GM18520 (cell line): ENCODE data around the gene SRSF7.
A peak's percentile ranks its signal among the peaks of the same experiment; 100 is the strongest.
"Not testable (repeated sequence)": the region's sequence is repeated elsewhere in the genome, so short reads cannot be mapped to it uniquely, and the experiment has no call there.

ENCODE experiments used
- ATAC-seq: cut with Tn5 transposase; IDR thresholded peaks from one replicate; pipeline ENCODE4 v1.9.1; 2021; ENCODE audit not compliant: unreplicated experiment

The SRSF7 gene

DNA sequence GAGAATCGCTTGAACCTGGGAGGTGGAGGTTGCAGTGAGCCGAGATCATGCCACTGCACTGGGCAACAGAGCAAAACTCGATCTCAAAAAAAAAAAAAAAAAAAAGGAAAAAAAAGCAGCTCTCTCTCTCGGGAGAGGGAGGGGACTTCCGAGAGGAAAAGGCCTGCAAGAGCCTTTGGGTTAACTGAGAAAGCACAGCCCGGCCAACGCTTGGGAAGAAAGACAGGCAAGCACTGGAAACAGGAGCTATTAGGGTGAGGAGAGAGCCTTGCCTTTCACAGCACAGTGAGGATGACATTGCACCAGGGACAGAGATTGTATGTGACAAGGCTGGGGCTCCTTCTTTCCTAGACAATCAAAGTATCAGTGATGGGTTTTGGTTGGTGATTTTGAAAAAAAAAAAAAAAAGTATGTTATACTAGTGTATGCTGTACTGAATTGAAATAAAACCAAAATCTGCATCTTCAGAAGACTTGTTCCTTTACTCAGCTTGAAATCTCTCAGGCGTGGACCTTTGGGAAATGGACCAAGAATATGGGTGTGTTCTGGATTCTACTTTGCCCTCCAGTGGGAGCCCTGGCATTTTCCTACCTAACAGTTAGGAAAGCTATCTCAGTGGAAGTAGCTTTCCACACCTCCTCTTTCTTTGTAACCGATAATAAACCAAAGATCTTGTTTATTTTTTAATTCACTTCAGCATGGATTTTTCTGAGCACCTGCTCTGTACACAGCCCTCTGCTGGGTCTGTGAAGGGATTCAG is 16.7 kb downstream of the SRSF7 start:
- ATAC-seq: no peak

DNA sequence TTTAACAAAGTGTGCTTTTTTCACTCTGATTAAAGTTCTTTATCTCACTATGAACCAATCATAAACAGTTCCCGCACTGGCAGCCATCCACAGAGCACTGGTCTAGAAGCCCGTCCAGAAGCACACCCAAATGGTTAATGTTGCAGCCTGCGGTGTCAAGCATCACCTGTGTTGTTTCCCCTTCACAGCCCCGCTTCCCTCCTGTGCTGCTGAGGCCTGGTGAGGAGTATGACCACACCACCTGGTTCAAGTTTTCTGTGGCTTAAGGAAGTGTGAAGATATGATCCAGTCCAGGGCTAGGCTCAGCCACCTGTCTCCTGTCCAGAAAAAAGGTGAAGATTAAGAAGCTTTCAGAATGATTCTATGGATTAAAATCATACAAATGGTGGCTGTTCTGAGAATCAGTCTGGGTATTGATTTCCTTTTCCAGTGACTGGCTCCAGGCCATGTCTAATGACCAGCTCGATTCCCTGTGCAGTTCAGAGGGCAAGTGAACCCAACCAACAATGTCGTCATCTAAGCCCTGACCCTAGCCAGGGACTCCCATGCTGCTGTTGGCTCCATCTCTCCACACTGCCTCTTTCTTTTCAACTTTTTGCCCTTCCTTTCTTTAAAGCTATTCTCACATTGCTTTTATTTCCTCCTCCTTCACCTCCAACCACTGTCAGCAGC is 17.7 kb downstream of the SRSF7 start:
- ATAC-seq: no peak

DNA sequence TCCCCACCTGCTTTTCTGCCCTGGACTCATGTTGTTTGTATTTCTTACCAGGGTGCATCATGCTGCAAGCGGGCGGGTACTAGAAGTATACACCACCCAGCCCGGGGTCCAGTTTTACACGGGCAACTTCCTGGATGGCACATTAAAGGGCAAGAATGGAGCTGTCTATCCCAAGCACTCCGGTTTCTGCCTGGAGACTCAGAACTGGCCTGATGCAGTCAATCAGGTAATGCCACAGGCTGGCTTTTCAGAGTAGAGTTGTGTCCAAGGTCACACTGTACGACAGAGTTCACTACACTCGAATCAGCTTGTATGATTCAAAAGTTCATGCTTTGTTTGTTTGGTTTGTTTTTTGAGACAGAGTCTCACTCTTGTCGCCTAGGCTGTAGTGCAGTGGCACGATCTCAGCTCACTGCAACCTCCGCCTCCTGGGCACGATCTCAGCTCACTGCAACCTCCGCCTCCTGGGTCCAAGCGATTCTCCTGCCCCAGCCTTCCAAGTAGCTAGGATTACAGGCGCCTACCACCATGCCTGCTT is 19.4 kb downstream of the SRSF7 start:
- no peak for ATAC-seq

DNA sequence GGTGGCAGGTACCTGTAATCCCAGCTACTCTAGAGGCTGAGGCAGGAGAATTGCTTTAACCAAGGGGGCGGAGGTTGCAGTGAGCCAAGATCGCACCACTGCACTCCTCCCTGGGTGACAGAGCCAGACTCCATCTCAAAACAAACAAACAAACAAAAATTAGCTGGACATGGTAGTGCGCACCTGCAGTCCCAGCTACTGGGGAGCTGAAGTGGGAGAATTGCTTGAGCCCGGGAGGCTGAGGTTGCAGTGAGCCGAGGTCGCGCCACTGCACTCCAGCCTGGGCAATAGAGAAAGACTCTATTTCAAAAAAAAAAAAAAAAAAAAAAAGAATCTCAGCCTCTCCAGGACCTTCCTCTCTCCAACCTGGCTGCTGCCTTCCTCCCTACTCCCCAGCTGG is 20.1 kb downstream of the SRSF7 start:
- ATAC-seq: no peak

DNA sequence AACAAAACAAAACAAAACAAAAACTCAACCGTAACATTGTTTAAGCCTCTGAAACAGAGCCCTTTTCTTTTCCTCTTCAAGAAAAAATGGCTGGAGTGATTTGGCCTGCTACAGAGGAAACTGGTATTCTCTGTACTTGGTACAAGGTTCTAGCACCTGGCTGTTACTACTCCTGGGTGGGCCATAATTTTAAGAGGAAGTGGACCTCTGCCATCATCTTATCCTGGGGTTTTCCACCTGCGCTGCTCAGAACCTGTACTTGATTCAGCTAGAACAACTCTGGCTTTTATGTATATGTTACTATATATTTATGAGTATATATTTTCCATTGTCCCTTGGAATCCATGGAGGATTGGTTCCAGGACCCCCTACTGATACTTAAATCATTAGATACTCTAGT is 22.5 kb downstream of the SRSF7 start:
- no peak for ATAC-seq

DNA sequence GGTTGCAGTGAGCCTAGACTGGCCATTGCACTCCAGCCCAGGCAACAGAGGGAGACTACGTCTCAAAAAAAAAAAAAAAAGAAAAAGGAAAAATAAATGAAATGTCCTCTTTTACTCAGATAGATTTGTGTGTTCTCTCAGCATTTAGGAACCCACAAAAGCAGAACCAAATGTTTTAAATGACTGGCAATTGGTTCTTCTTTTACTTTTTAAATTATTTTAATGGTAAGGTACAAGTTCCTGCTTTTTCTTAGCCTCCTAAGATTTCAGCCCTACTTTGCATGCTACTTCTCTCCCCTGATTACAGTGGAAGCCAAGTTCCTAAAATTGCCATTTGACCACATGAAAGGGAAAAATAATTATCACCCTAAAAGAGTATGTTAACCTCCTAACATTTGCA is 23.5 kb downstream of the SRSF7 start:
- no peak for ATAC-seq

DNA sequence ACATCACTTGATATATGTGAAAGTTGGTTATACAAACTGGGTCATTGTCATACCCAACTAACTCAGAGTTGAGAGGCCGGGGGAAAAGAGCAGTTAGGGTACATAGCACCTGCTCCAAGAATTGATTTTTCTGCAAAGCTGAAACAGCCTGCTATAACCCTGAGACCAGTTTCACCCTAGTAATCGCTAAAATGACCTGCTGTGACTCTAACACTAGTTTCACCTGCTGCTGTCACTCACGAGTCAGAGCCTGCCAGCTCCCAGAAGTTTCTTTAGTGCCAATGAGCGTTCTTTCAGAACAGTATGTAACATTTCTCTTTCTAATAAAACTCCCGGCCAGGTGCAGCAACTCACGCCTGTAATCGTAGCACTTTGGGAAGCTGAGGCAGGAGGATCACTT is 28.0 kb downstream of the SRSF7 start:
- peak; percentile 32 for ATAC-seq

DNA sequence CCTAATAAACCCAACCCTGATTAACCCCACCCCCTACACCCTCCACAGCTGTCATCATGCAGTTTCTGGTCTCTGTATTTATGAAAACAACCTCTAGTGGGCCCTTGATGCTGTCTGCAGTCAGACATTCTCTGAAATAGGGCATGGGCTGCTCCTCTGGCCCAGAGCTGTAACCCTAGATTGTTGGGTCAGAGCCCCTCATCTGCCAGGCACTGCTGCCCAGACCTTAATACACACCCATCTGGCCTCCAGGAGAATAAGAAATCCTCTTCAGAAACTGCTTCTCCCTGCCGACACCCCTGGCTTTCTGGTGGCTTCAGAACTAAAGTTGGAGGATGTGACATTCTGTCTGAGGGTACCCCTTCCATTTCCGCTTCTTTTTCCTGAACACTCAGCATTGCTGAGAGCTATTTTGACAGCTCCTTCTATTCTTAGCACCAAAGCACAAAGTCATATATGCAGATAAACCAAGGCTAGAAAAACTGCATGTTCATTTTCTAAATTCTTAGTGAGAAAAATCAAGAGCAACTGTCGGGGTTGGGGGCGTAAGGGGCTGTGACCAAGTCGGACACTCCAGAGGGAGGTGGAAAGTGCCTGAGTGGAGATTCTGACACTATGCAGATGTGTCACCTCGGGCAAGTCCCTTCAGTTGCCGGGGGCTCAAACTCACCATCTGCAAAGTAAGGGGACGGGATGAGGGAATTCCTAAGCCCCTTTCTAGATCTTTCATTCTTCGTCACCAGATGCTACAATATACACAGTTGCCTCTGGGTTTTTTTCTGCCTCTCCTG is 28.7 kb downstream of the SRSF7 start:
- peak; percentile 40 for ATAC-seq

DNA sequence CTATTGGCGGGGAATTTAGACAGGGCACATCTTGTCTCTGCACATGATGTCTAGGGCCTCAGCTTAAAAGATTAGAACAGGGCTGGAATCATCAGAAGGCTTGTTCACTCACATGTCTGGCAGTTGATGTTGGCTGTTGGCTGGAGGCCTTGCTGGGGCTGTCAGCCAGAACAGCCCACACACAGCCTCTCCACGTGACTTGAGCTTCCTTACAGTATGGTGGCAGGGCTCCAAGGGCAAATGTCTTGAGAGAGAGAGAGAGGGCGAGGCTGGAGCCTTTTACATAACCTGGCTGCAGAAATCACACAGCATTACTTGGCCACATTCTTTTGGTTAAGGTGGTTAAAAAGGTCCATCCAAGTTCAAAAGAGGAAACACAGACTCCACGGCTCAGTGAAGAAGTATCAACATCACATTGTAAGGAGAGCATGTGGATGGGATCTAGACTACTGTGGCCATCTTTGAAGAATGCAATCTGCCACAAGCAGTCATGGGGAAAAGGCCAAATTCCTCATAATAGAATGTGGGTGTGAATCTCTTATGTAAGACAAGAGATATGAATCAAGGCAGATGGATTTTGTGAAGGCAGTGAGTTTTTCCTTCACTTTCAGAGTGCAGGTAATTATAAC is 30.4 kb downstream of the SRSF7 start:
- no peak for ATAC-seq

DNA sequence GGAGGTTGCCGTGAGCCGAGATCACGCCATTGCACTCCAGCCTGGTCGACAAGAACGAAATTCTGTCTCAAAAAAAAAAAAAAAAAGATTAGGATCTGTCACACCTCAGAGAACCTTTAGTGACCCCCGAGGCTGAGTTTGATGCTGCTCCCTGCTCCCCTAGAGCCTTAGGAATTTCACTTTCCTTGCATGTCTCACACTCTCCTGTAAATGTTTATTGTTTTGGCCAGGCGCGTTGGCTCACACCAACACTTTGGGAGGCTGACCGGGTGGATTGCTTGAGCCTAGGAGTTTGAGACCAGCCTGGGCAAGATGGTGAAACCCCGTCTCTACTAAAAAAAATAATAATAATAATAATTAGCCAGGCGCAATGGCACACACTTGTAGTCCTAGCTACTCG is 31.5 kb downstream of the SRSF7 start:
- ATAC-seq: no peak

DNA sequence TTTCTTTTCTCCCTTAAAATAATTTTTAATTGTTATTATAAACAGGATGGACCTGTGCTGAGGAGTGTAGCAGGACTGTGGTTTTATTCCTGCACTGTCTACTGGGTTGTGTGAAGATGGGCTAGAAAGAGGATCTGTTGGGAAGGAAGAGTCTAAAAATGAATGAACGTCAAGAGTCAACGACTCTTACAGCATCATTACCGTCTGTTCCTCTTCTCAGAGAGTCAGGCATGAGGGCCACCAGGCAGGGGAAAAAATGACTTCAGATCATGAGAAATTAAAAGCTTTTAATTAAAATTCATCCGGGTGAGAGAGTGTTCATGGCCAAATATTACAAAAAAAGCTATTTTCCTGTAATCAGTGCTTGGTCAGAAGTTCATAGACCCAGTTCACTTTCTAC is 32.6 kb downstream of the SRSF7 start:
- ATAC-seq: no peak

DNA sequence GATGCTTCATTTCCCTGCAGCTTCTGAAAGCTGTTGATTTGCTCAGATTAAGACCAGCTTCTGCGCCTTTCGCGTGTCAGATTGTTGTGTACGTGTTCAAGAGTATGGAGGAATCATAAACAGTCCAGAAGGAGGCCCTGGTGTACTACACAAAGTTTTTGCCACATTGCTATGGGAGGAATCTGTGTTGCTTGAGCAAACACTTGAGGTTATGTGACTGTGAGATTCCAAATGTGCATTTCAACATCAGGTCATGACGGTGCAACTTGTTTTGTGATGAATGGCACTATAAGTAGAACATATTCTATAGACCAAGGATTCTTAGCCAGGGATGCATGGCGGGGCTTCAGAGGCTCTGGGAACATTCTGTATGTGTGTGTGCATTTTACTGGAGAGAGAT is 35.0 kb downstream of the SRSF7 start:
- ATAC-seq: no peak

DNA sequence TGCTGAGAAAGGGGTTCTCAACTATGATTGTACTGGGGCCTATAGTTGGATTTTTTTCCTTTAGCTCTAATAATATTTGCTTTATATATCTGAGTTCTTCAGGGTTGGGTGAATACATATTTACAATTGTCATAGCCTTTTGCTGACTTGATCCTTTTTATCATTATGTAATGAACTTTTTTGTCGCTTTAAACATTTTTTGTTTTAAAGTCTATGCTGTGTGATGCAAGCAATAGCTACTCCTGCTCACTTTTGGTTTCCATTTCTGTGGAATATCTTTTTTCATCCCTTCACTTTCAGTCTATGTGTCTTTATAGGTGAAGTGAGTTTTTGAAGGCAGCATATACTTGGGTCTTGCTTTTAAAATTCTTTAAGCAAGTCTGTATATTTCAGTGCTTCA is 36.2 kb downstream of the SRSF7 start:
- not testable (repeated sequence) for ATAC-seq

DNA sequence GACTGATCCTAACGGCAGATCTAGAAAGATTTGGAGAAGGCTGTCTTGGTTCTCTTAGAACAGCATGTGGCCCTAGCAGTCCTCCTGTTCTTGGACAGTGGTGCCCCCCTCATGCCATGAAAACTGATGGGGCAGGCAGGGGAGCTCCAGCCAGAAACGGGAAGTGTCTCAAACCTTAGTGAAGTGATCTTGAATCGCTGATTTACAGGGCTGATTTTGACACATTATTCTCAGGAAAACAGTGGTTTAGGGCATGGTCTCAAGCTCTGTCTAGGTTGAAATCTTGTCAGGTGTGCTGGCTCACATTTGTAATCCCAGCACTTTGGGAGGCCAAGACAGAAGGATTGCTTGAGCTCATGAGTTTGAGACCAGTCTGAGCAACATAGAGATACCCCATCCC is 37.8 kb downstream of the SRSF7 start:
- no peak for ATAC-seq

DNA sequence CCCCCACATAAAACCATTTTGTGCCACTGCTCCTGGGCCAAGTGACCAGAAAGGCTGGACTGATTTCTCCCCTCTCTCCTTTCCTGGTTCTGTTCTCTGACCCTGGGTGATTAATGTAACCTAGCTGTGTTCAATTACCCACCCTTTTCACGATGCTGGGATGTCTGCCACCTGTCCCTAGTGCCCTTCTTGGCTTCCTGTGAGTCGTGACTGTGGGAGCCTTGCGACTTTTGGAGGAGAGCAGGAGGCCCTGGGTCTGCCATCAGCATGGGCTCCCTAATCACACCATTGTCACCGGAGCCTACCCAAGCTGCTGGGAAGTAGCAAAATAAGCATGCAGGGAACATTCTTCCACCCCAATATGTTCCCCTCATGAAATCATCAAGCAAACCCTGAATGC is 38.3 kb downstream of the SRSF7 start:
- no peak for ATAC-seq

DNA sequence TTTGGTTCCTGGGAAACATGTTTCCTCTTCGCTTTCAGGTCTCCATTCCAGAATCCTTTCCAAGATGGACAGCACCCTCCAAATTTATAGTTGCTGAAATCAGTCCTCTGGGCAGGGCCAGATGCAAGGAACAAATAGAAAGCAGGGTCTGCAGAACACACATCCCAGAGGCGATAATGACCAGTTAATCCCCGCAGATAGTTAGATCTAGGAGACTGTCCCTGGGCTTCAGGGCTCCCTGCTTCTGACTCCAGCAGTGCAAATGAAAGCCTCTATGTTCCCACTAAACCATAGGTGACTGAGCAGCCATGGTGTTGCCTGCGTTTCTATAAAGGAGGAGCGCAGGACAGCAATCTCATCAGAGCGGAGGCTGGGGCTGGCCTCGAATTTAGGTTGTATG is 38.7 kb downstream of the SRSF7 start:
- ATAC-seq: no peak

DNA sequence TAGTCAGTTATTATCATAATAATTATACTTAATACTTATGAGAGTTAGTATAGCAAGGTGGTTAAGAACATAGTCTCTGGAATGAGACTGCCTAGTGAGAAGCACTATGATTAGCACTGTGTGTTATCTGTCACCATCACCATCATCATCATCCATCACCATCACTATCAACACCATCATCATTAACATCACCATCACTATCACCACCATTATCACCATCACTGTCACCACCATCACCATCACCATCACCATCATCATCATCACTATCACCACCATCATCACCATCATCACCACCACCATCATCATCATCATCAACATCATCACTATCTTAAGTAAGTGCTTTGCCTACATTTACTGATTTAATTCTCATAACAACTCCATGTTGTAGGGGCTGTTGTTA is 39.6 kb downstream of the SRSF7 start:
- no peak for ATAC-seq

DNA sequence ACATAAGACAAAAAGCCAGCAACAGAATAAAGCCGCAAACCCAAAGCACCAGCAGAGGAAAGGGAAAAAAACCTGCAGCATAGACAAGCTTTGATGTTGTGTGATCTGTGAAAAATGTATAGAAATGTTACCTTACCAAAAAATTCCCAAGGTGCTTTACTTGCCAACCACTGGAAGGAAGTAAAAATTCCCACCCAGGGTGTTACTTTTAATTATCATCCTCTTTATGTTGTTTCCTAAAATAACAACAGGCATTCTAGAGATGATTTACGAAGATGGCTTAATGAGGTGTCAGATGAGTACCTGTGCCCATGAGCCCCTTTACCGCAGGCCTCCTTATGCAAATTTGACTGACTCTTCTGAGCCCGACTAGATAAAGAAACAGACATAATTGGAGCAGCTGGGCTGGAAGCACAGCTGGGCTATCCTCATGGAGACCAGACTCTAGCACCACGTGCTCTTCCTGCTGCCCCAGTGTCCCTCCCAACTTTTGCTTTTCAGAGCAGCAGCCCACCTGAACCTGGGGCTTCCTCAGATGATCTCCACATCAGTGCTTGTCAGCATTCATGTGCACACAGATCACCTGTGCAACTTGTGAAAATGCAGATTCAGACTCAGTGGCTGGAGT is 41.5 kb downstream of the SRSF7 start:
- ATAC-seq: peak; percentile 72

DNA sequence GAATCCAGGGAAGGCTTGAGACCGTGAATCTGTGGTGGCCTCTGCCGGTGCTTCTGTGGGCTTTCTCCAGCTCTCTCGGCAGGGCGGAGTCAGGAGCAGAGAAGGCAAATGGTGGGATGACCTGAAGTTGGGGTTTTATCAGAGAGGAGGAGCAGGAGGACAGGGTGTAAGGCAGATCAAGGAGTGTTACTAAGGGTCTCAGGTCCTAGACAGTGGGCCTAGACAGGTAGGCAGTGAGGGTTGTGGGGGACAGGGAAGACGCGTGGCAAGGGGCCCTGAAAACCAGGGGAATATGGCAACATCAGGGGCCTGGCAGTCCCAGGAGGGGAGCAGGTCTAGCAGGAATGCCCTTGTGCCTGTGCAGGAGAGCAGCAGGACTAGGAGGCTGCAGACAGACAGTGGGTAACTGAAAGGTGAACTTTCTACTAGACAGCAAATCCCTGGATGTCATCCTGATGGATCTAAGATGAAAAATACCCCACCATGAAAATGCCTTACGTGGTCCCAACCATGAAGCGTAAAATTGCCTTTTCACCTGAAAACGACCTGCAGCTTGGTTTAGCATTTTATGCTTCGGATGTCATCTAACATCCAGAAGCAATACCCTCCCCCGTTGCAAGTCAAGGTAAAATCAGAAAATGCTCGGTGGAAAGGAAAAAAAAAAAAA is 42.1 kb downstream of the SRSF7 start:
- no peak for ATAC-seq

DNA sequence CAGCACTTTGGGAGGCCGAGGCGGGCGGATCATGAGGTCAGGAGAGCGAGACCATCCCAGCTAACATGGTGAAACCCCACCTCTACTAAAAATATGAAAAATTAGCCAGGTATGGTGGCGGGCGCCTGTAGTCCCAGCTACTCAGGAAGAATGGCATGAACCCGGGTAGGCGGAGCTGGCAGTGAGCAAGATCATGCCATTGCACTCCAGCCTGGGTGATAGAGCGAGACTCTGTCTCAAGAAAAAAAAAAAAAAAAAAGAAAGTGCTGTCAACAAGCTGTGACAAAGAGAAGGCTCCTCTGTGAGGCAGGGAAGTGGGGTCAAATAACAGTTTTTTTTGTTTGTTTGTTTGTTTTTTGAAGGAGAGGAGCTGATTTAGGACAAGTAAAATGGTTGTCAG is 42.7 kb downstream of the SRSF7 start:
- not testable (repeated sequence) for ATAC-seq
